Naive thymus-derived CD4-positive, alpha-beta T cell (primary cell): ENCODE data around the gene EXOSC2. TPM values are rescaled to one million over a fixed set of nuclear protein-coding genes. Genes with fewer than 3 reads are reported as not detected.

Experiments used
- ATAC-seq: fragments of 150-1000 bp; cut with Tn5 transposase; 2 replicates; pipeline ENCODE4 v1.10.0; 2021; ENCODE audit warnings: mild to moderate bottlenecking, moderate library complexity
- CTCF ChIA-PET: fragments of 350-600 bp; sonication (Branson Sonifier 250); formaldehyde crosslinking; loops from one replicate; lab custom pipeline; 2021; ENCODE audit warnings: antibody characterized with exemption; lab: Charles Lee
- POLR2A ChIA-PET: fragments of 350-600 bp; sonication (Branson Sonifier 250); formaldehyde crosslinking; loops from one replicate; lab custom pipeline; 2021; ENCODE audit warnings: antibody characterized with exemption, inconsistent platforms; lab: Charles Lee
- DNase-seq, 9 donors: peaks; one replicate each; pipeline versions ENCODE4 v3.0.0 to v3.0.0-alpha.2; 2020 to 2022; ENCODE audit warnings: mixed read lengths in 1 of 9
- H3K27ac ChIP-seq: one replicate; pipeline ENCODE4 v1.7.0; 2013; ENCODE audit warnings: mild to moderate bottlenecking, low read depth, low read length, moderate library complexity
- H3K27me3 ChIP-seq, 2 donors: one replicate each; pipeline ENCODE4 v1.7.0; 2013; ENCODE audit warnings: low read length in 2 of 2, mild to moderate bottlenecking in 2 of 2, moderate library complexity in 2 of 2; ENCODE audit not compliant: control insufficient read depth in 2 of 2, insufficient read depth in 2 of 2
- H3K36me3 ChIP-seq, 3 experiments: 1 replicate in 2 of 3; 2 replicates in 1 of 3; pipeline ENCODE4 v1.7.0; 2013; ENCODE audit warnings: low read length in 3 of 3, mild to moderate bottlenecking in 3 of 3, moderate library complexity in 1 of 3; ENCODE audit not compliant: insufficient read depth in 3 of 3, control insufficient read depth in 2 of 3
- H3K4me1 ChIP-seq, 2 donors: one replicate each; pipeline ENCODE4 v1.7.0; 2013; ENCODE audit warnings: low read length in 2 of 2, mild to moderate bottlenecking in 2 of 2, moderate library complexity in 1 of 2; ENCODE audit not compliant: control insufficient read depth in 2 of 2, insufficient read depth in 2 of 2
- H3K4me3 ChIP-seq: 2 replicates; pipeline ENCODE4 v1.7.0; 2013; ENCODE audit warnings: mild to moderate bottlenecking, low read length
- H3K9me3 ChIP-seq, 3 experiments: 1 replicate in 2 of 3; 2 replicates in 1 of 3; pipeline ENCODE4 v1.7.0; 2013; ENCODE audit warnings: low read length in 3 of 3; ENCODE audit not compliant: control insufficient read depth in 2 of 3
- H3K27ac Mint-ChIP-seq, 9 donors: one replicate each; pipeline ENCODE4 v1.8.0; 2020 to 2022; ENCODE audit warnings: mixed read lengths in 9 of 9, mild to moderate bottlenecking in 8 of 9, moderate library complexity in 5 of 9, inconsistent platforms in 2 of 9
- H3K27me3 Mint-ChIP-seq, 5 donors: one replicate each; pipeline ENCODE4 v1.8.0; 2021 to 2022; ENCODE audit warnings: mixed read lengths in 5 of 5, mild to moderate bottlenecking in 1 of 5
- H3K36me3 Mint-ChIP-seq, 5 donors: one replicate each; pipeline ENCODE4 v1.8.0; 2020 to 2022; ENCODE audit warnings: mixed read lengths in 5 of 5, mild to moderate bottlenecking in 3 of 5, inconsistent platforms in 1 of 5
- H3K4me1 Mint-ChIP-seq, 7 donors: one replicate each; pipeline ENCODE4 v1.8.0; 2020 to 2022; ENCODE audit warnings: mixed read lengths in 7 of 7, mild to moderate bottlenecking in 3 of 7, inconsistent platforms in 1 of 7
- H3K4me3 Mint-ChIP-seq, 10 donors: one replicate each; pipeline ENCODE4 v1.8.0; 2020 to 2022; ENCODE audit warnings: mild to moderate bottlenecking in 10 of 10, mixed read lengths in 10 of 10, moderate library complexity in 6 of 10, inconsistent platforms in 2 of 10
- H3K9me3 Mint-ChIP-seq, 11 donors: one replicate each; pipeline ENCODE4 v1.8.0; 2020 to 2022; ENCODE audit warnings: mixed read lengths in 11 of 11, mild to moderate bottlenecking in 4 of 11, inconsistent platforms in 1 of 11, moderate library complexity in 1 of 11
- intact Hi-C, 2 donors: fragments of 100-400 bp; cut with micrococcal nuclease; formaldehyde crosslinking; loops; one replicate each; pipeline ENCODE4 v1.15.1; 2023
- polyA plus RNA-seq, 2 donors: library from polyadenylated mRNA; unstranded; fragments of 300-500 nt; fragmentation: Illumina TruSeq; gene quantifications; one replicate each; pipeline ENCODE4 v1.2.3, GENCODE V29; 2021
- total RNA-seq, 6 experiments: library from RNA in 5 of 6; stranded (reverse) in 5 of 6; gene quantifications; 1 replicate in 5 of 6; 2 replicates in 1 of 6; pipeline ENCODE4 v1.2.3 and lab custom pipeline; 2021 to 2026

Gene EXOSC2
- total and polyA plus RNA-seq, 7 experiments from 2014 or later = 31.4 to 60.7 (median 57.3) TPM

DNA sequence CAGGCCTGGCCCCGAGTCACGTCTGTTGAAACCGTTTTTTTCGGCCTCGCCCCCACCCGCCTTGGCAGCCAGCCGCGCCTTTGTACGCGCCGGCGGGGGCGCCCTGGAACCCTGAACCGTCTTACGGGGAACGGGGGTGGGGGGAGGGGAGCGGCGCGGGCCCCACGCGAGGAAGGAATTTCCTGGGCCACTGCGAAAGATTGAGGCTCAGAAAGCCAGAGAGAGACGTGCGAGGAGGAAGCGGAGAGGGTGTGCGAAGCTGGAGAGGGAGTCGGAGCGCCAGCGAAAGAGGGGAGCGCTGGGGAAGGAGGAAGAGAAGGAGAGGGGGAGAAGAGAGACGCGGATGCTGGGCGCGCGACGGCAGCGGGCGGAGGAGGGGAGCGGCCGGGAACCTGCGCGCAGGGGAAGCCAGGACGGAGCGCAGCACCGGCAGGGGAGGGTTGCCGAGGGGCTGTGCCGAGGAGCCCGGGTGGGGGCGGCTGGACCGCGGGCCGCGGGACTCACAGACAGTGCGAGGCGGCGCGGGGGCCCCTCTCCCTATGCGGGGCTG, 33.8 kb upstream of the EXOSC2 start:
- peaks cover 0 to 1% (median 0%) of the 10 kb centered on the region in 11 donors for H3K9me3 Mint-ChIP-seq
- Histone ChIP-seq H3K9me3 (no peaks in the 10 kb centered on the region), H3K4me3 (no peak overlapping the region), H3K36me3 (no peaks in the 10 kb centered on the region), H3K4me1 (peaks cover 6 to 18% of the 10 kb centered on the region in 2 donors), H3K27me3 (peaks cover 3 to 29% of the 10 kb centered on the region in 2 donors), H3K27ac (no peak overlapping the region)
- H3K36me3 Mint-ChIP-seq = peaks cover 0 to 4% (median 0%) of the 10 kb centered on the region in 5 donors
- DNase-seq (no peak), ATAC-seq (no peak)
- CTCF ChIA-PET = no interaction called here
- peak overlapping the region in 1 of 9 donors; percentile 72 for H3K27ac Mint-ChIP-seq
- H3K27me3 Mint-ChIP-seq = peaks cover 47 to 77% (median 65%) of the 10 kb centered on the region in 5 donors
- POLR2A ChIA-PET = no interaction called here
- intact Hi-C loops = no loop called here
- peaks cover 5 to 25% (median 18%) of the 10 kb centered on the region in 7 donors for H3K4me1 Mint-ChIP-seq
- peak overlapping the region in 5 of 10 donors; percentile 43 to 91 (median 57) for H3K4me3 Mint-ChIP-seq

DNA sequence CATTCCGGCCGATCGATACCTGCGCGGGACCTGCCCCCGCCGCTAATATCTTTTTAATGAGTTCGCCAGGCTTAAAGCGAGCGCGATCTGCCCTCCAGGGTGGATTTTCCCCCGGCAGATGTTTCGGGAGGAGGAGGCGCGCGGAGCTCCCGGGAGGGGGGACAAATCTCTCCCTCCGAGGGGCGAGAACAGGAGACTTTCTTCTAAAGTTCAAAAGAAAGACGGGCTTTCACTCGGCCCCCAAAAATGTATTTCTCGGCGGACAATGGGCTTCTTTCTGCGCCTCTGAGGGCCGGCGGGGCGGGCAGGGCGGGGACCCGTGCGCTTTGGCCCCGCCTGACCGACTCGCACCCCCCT, 33.3 kb upstream of the EXOSC2 start:
- Histone ChIP-seq H3K4me1 (peaks cover 6 to 18% of the 10 kb centered on the region in 2 donors), H3K9me3 (no peaks in the 10 kb centered on the region), H3K36me3 (no peaks in the 10 kb centered on the region), H3K27me3 (peaks cover 3 to 29% of the 10 kb centered on the region in 2 donors), H3K4me3 (no peak overlapping the region), H3K27ac (no peak overlapping the region)
- peaks cover 50 to 78% (median 65%) of the 10 kb centered on the region in 5 donors for H3K27me3 Mint-ChIP-seq
- H3K27ac Mint-ChIP-seq = no peak overlapping the region
- no peak for DNase-seq
- H3K4me3 Mint-ChIP-seq = peak overlapping the region in 6 of 10 donors; percentile 23 to 91 (median 46)
- intact Hi-C loops = no loop called here
- peaks cover 0 to 4% (median 0%) of the 10 kb centered on the region in 5 donors for H3K36me3 Mint-ChIP-seq
- ATAC-seq = no peak
- ChIA-PET CTCF (no interaction called here), POLR2A (interaction anchor here (0.6 kb wide), 1 partner anchor 122 kb away, joined by 3 read pairs; no protein-coding TSS in a partner anchor)
- peaks cover 0 to 1% (median 0%) of the 10 kb centered on the region in 11 donors for H3K9me3 Mint-ChIP-seq
- H3K4me1 Mint-ChIP-seq = peaks cover 7 to 28% (median 20%) of the 10 kb centered on the region in 7 donors

DNA sequence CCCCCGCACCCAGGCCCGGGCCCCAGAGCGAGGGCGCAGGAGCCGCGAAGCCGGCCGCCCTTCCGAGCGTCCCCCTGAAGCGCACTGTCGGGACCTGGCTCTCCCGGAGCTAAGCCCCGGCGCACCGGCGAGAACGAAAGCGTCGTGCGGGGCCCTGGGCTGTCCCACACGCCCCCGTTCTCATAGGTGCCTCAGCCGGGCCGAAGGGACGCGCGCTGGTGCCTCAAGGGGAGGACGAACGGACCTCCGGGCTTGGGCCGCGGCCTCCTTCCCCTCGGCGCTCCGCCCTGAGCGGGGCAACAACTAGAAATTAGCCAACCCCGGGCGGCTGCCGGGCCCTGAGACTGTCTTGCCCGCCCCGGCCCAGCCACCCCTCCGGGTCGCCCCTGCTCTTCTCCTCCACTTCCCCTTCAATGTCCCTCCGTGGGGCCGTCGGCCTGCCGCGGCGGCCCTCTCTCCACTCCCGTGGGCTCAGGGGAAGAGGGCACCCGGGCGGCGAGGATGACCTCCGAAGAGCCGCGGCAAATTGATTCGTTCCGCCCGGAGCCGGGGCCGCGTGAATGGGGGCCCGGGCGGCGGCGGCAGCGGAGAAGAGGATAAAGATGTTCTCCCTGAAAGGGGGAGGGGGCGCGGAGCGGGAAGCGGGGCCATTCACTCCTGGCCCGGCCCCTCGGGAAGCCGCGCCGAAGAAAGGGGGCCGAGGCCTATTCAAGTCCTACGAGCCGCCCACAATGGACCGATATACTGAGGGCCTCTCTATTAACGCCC, 32.7 kb upstream of the EXOSC2 start:
- Histone ChIP-seq H3K4me3 (no peak overlapping the region), H3K9me3 (no peaks in the 10 kb centered on the region), H3K27me3 (peaks cover 3 to 32% of the 10 kb centered on the region in 2 donors), H3K27ac (no peak overlapping the region), H3K36me3 (no peaks in the 10 kb centered on the region), H3K4me1 (peaks cover 6 to 18% of the 10 kb centered on the region in 2 donors)
- ChIA-PET CTCF (no interaction called here), POLR2A (interaction anchor here (0.6 kb wide), 1 partner anchor 123 kb away, joined by 3 read pairs; no protein-coding TSS in a partner anchor)
- intact Hi-C loops = no loop called here
- DNase-seq (no peak), ATAC-seq (no peak)
- Mint-ChIP-seq H3K36me3 (peaks cover 0 to 4% (median 0%) of the 10 kb centered on the region in 5 donors), H3K27ac (no peak overlapping the region), H3K4me1 (peaks cover 11 to 32% (median 23%) of the 10 kb centered on the region in 7 donors), H3K27me3 (peaks cover 49 to 77% (median 65%) of the 10 kb centered on the region in 5 donors), H3K9me3 (peaks cover 0 to 1% (median 0%) of the 10 kb centered on the region in 11 donors), H3K4me3 (peak overlapping the region in 2 of 10 donors; percentile 27 to 91)

DNA sequence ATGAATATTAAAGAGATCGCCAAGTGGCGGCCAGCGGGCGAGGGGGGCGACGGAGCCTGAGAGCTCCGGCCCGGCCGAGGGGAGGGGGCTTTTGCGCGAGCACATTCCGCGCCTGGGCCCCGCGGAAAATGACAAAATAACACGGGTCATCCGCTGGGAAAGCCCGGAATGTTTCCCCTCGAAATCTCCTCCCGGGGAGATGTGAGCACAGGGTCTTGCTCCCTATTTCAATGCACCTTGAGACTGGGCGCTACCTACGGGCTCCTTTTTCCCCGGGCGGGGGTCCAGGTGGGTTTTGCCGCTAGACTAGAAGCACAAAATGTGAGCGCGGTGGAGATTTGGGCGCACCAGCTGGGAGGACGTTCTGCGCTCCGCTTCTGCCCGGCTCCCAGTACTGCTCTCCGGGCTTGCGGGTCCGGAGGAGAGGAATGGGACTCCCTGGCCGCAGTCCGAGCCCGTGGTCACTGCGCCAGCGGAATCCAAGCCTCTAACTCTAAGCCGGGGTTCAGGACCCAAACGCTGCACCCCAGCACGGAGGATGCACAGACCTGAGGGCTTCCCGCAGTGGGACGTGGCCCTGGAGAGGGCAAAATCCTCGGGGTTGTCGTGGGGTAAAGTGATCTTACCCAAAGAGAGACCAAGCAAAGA, 32.0 kb upstream of the EXOSC2 start:
- Histone ChIP-seq H3K27me3 (peaks cover 3 to 35% of the 10 kb centered on the region in 2 donors), H3K27ac (no peak overlapping the region), H3K9me3 (no peaks in the 10 kb centered on the region), H3K4me3 (no peak overlapping the region), H3K36me3 (no peaks in the 10 kb centered on the region), H3K4me1 (peaks cover 6 to 18% of the 10 kb centered on the region in 2 donors)
- H3K4me1 Mint-ChIP-seq = peaks cover 11 to 36% (median 25%) of the 10 kb centered on the region in 7 donors
- peaks cover 0 to 1% (median 0%) of the 10 kb centered on the region in 11 donors for H3K9me3 Mint-ChIP-seq
- ChIA-PET CTCF (no interaction called here), POLR2A (no interaction called here)
- H3K27me3 Mint-ChIP-seq = peaks cover 48 to 77% (median 63%) of the 10 kb centered on the region in 5 donors
- DNase-seq = no peak
- H3K36me3 Mint-ChIP-seq = peaks cover 0 to 4% (median 0%) of the 10 kb centered on the region in 5 donors
- peak overlapping the region in 6 of 10 donors; percentile 25 to 91 (median 43) for H3K4me3 Mint-ChIP-seq
- H3K27ac Mint-ChIP-seq = peak overlapping the region in 1 of 9 donors; percentile 29
- intact Hi-C loops = no loop called here
- ATAC-seq = no peak

DNA sequence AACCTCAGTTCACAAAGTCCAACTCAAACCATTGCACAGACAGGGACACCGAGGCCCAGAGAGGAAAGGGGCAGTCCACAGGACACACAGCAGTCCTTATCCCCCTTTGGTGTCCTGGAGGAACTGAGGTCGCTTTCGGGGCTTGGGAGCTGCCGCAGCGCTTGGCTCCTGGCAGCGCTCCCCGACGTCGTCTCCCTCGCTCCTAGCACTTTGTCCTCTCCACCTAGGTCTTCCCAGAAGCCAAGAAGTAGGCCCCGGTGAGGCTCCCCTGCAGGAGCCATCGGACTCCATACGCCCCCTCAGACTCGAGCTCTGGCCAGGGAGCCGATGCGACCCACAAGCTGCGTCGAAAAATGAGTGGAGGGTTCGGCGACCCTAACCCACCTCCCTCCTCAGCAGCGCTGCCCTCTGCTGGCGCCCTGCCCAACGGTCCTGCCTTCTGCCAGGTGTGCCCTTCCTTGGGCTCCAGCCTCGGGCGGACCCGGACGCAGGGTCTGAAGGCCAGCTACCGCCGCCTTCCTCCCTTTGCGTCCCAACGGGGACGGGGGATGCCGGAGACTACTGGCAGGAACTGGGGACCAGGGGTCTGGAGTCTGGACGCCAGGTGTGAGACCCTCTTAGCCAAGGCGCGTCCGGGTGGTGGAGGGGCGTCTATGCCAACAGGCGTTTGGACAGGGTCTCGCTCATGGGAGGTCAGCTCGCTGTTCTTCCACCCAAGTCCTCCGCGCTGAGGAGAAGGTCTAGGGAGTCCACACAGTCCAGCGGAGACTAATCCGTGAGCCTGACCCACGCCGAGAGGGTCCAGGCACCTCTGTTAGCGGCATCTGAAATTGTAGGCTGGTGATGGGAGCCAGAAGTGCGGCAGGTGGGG, 31.2 kb upstream of the EXOSC2 start:
- peaks cover 11 to 36% (median 25%) of the 10 kb centered on the region in 7 donors for H3K4me1 Mint-ChIP-seq
- no peaks in the 10 kb centered on the region for H3K9me3 ChIP-seq
- DNase-seq (no peak), ATAC-seq (no peak)
- ChIA-PET POLR2A (interaction anchor here (0.6 kb wide), 1 partner anchor 599 kb away, joined by 3 read pairs; no protein-coding TSS in a partner anchor), CTCF (no interaction called here)
- no peak overlapping the region for H3K27ac ChIP-seq
- peaks cover 6 to 18% of the 10 kb centered on the region in 2 donors for H3K4me1 ChIP-seq
- peak overlapping the region in 9 of 10 donors; percentile 62 to 91 (median 74) for H3K4me3 Mint-ChIP-seq
- H3K36me3 ChIP-seq = no peaks in the 10 kb centered on the region
- peaks cover 3 to 35% of the 10 kb centered on the region in 2 donors for H3K27me3 ChIP-seq
- peaks cover 43 to 77% (median 60%) of the 10 kb centered on the region in 5 donors for H3K27me3 Mint-ChIP-seq
- peak overlapping the region in 1 of 9 donors; percentile 82 for H3K27ac Mint-ChIP-seq
- intact Hi-C loops = no loop called here
- H3K36me3 Mint-ChIP-seq = peaks cover 0 to 4% (median 0%) of the 10 kb centered on the region in 5 donors
- H3K4me3 ChIP-seq = peak overlapping the region; percentile 24
- peaks cover 0 to 3% (median 0%) of the 10 kb centered on the region in 11 donors for H3K9me3 Mint-ChIP-seq
